LNCAP (cell line): ENCODE measurements around the gene STRN4.

ENCODE experiments used
- CTCF ChIP-seq: fragments of 450-650 bp; IDR thresholded peaks from 2 replicates; pipeline ENCODE4 v1.5.1; 2017; ENCODE audit warnings: mild to moderate bottlenecking

The STRN4 gene

GRCh38 chr19:46698395-46699321, 47.6 kb downstream of the STRN4 start:
- no peak for TF ChIP-seq CTCF

GRCh38 chr19:46697204-46697960, 48.9 kb downstream of the STRN4 start:
- TF ChIP-seq CTCF = no peak

GRCh38 chr19:46696866-46697203, 49.4 kb downstream of the STRN4 start:
- no peak for TF ChIP-seq CTCF

- no peak for TF ChIP-seq CTCF
Measured at GRCh38 chr19:46696052-46696451, 50.2 kb downstream of the STRN4 start.

GRCh38 chr19:46693760-46694159, 52.5 kb downstream of the STRN4 start:
- TF ChIP-seq CTCF = no peak

GRCh38 chr19:46692918-46693722, 53.1 kb downstream of the STRN4 start:
- TF ChIP-seq CTCF = no peak

GRCh38 chr19:46691948-46692347, 54.3 kb downstream of the STRN4 start:
- no peak for TF ChIP-seq CTCF
